ENCODE data around the gene SNED1. TPM values are rescaled to one million over a fixed set of nuclear protein-coding genes. Genes with fewer than 3 reads are reported as not detected.

The SNED1 gene
- total RNA-seq, 4 donors from 2014 or later = 9.0 to 18.4 (median 17.1) TPM

DNA sequence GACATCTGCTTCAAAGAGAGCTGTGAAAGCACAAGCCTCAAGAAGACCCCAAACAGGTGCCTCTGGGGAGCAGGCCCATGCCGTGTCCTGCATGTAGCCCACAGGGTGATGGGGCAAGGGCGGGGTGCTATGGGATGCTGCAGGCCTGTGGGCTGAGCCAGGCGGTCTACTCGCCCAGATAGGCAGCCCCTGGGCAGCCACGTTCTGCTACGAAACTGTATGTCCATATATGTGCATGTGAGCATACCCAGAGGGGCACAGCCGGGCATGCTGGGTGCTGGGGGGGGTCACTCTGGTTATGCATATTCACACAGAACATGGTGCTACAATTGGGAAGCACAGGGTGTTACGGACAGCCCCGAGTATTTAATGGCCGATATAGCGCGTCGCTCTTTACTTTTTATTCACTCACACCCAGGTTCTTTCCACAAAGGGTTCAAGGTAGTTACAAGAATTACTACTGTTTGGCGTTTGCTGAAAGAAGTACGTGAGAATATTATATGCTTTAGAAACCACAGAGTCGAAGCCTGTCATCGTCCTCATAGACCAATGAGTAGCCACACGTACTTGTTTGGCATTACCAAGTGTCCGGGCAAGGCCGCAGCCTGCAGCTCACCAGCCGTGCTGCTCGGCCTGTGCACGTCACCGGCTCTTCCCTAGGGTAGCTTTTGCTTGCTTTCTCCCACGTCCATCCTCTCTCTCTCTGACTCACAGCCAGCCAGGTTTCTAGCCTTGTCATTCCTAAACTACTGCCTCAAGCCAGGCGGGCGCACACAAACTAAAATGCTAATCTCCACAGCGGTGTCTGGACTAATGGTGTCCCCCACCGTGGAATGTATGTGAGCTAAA, 89.2 kb downstream of the SNED1 start:
- H3K4me3 ChIP-seq (ENCODE audit: low read depth, poor library complexity, severe bottlenecking) = no peak overlapping the region
- peak in 1 of 2 donors; percentile 72 for DNase-seq (ENCODE audit: low spot score in 2 of 2)
- TF ChIP-seq, protein P1, sequence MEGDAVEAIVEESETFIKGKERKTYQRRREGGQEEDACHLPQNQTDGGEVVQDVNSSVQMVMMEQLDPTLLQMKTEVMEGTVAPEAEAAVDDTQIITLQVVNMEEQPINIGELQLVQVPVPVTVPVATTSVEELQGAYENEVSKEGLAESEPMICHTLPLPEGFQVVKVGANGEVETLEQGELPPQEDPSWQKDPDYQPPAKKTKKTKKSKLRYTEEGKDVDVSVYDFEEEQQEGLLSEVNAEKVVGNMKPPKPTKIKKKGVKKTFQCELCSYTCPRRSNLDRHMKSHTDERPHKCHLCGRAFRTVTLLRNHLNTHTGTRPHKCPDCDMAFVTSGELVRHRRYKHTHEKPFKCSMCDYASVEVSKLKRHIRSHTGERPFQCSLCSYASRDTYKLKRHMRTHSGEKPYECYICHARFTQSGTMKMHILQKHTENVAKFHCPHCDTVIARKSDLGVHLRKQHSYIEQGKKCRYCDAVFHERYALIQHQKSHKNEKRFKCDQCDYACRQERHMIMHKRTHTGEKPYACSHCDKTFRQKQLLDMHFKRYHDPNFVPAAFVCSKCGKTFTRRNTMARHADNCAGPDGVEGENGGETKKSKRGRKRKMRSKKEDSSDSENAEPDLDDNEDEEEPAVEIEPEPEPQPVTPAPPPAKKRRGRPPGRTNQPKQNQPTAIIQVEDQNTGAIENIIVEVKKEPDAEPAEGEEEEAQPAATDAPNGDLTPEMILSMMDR (IDR thresholded peaks at IDR 0.05) = no peak
- no peak for TF ChIP-seq POLR2A (IDR thresholded peaks at IDR 0.05)
- WGBS, 2 donors = 94 to 96% methylated on average over 29 of the region's 29 CpGs
- intact Hi-C loops (cut with DNase I; ENCODE audit: low total_unique reads) = no loop called here

GRCh38 chr2:241088376-241088775, 90.0 kb downstream of the SNED1 start:
- intact Hi-C loops (cut with DNase I; ENCODE audit: low total_unique reads) = no loop called here
- WGBS, 2 donors = 82 to 90% methylated on average over 8 of the region's 8 CpGs
- TF ChIP-seq POLR2A (IDR thresholded peaks at IDR 0.05) = no peak
- TF ChIP-seq, protein P1 (IDR thresholded peaks at IDR 0.05) = no peak
- no peak overlapping the region for H3K4me3 ChIP-seq (ENCODE audit: low read depth, poor library complexity, severe bottlenecking)
- DNase-seq (ENCODE audit: low spot score in 2 of 2) = peak in 1 of 2 donors; percentile 58

GRCh38 chr2:241088791-241089732, 90.6 kb downstream of the SNED1 start:
- intact Hi-C loops (cut with DNase I; ENCODE audit: low total_unique reads) = no loop called here
- 79 to 83% methylated on average over 20 of the region's 20 CpGs for WGBS, 2 donors

GRCh38 chr2:241091201-241091600, 92.8 kb downstream of the SNED1 start:
- DNase-seq (ENCODE audit: low spot score in 2 of 2) = peak in 1 of 2 donors; percentile 40
- H3K4me3 ChIP-seq (ENCODE audit: low read depth, poor library complexity, severe bottlenecking) = no peak overlapping the region
- TF ChIP-seq, protein P1 (IDR thresholded peaks at IDR 0.05) = no peak
- no peak for TF ChIP-seq POLR2A (IDR thresholded peaks at IDR 0.05)
- intact Hi-C loops (cut with DNase I; ENCODE audit: low total_unique reads) = no loop called here
- WGBS, 2 donors = 56 to 79% methylated on average over 10 of the region's 10 CpGs

More at GRCh38 chr2:241088791-241089732, 90.6 kb downstream of the SNED1 start:
- DNase-seq (ENCODE audit: low spot score in 2 of 2) = peak in 1 of 2 donors; percentile 74
- no peak for TF ChIP-seq POLR2A (IDR thresholded peaks at IDR 0.05)
- TF ChIP-seq, protein P1 (IDR thresholded peaks at IDR 0.05) = no peak
- no peak overlapping the region for H3K4me3 ChIP-seq (ENCODE audit: low read depth, poor library complexity, severe bottlenecking)

GRCh38 chr2:241091734-241092445, 93.5 kb downstream of the SNED1 start:
- intact Hi-C loops (cut with DNase I; ENCODE audit: low total_unique reads) = no loop called here
- no peak for DNase-seq (ENCODE audit: low spot score in 2 of 2)
- WGBS, 2 donors = 87 to 89% methylated on average over 22 of the region's 22 CpGs
- TF ChIP-seq POLR2A (IDR thresholded peaks at IDR 0.05) = no peak
- TF ChIP-seq, protein P1 (IDR thresholded peaks at IDR 0.05) = no peak
- no peak overlapping the region for H3K4me3 ChIP-seq (ENCODE audit: low read depth, poor library complexity, severe bottlenecking)

Data from lower leg skin (tissue), 4 donors.